Measurements from ENCODE around the gene TAS2R41. TPM values are rescaled to one million over a fixed set of nuclear protein-coding genes. Genes with fewer than 3 reads are reported as not detected.

TAS2R41 gene
- total RNA-seq, 1 experiment from 2014 or later = not detected

- Mint-ChIP-seq H3K4me3 (no peak overlapping the region), H3K9me3 (no peaks in the 10 kb centered on the region), H3K36me3 (ENCODE audit: insufficient read depth in 1 of 3, low read depth in 3 of 3) (peaks cover 0 to 2% (median 0%) of the 10 kb centered on the region in 3 experiments; a peak in 2 of 7 replicates), H3K27ac (no peak overlapping the region), H3K4me1 (peaks cover 4% of the 10 kb centered on the region in 2 experiments; a peak in 2 of 4 replicates), H3K27me3 (ENCODE audit: low read depth) (no peaks in the 10 kb centered on the region)
- Histone ChIP-seq H3K9me3 (ENCODE audit: control insufficient read depth, low read depth, low read length) (no peaks in the 10 kb centered on the region), H3K18ac (ENCODE audit: insufficient read length, low read depth, low read length) (no peak overlapping the region), H2BK120ac (ENCODE audit: low read depth, low read length, poor library complexity, severe bottlenecking) (no peak overlapping the region), H4K8ac (replicated peaks; ENCODE audit: insufficient read length, low read depth, low read length) (no peak overlapping the region), H2AK5ac (ENCODE audit: insufficient read length, low read length) (no peak overlapping the region), H3K9ac (ENCODE audit: extremely low read depth, insufficient read length, low read length) (no peak overlapping the region), H4K91ac (ENCODE audit: insufficient read length, low read depth, low read length) (no peak overlapping the region), H3K23ac (ENCODE audit: insufficient read length, low read depth, low read length) (no peak overlapping the region), H4K20me1 (ENCODE audit: control insufficient read depth, insufficient read depth, insufficient read length) (no peaks in the 10 kb centered on the region), H4K5ac (ENCODE audit: insufficient read length, low read depth, low read length) (no peak overlapping the region), H2AFZ (ENCODE audit: low read length) (no peak overlapping the region), H2BK15ac (ENCODE audit: low read depth, low read length) (no peak overlapping the region; the same call in 1 of the 2 replicates), H2BK5ac (ENCODE audit: insufficient read length, low read length) (no peak overlapping the region), H2BK20ac (ENCODE audit: low read depth, low read length, poor library complexity, severe bottlenecking) (no peak overlapping the region), H3K79me1 (ENCODE audit: insufficient read depth, low read depth, low read length, poor library complexity, severe bottlenecking) (no peaks in the 10 kb centered on the region), H3K4me1 (ENCODE audit: insufficient read depth, low read length) (no peaks in the 10 kb centered on the region), H3K56ac (ENCODE audit: insufficient read length, low read depth, low read length) (no peak overlapping the region), H3K4me2 (ENCODE audit: insufficient read depth, insufficient read length, low read length) (no peak overlapping the region), H3K79me2 (ENCODE audit: insufficient read depth, low read length) (no peaks in the 10 kb centered on the region), H3K4ac (ENCODE audit: low read depth, low read length) (no peak overlapping the region), H3K27ac (ENCODE audit: insufficient read length, low read depth, low read length) (no peak overlapping the region), H3T11ph (ENCODE audit: low read length) (no peak overlapping the region), H3K14ac (ENCODE audit: insufficient read depth, low read length) (no peak overlapping the region), H3K23me2 (ENCODE audit: insufficient read length, low read depth, low read length, poor library complexity, severe bottlenecking) (no peaks in the 10 kb centered on the region), H2BK12ac (ENCODE audit: insufficient read length, low read depth, low read length) (no peak overlapping the region), H3K27me3 (ENCODE audit: insufficient read depth, low read length) (no peaks in the 10 kb centered on the region)
- no peak for DNase-seq
- no peak for TF ChIP-seq CTCF (conservative IDR thresholded peaks at IDR 0.05)
Measured at GRCh38 chr7:143451122-143451521, 26.6 kb upstream of the TAS2R41 start.
